GM11168 (cell line): Measurements from ENCODE around the gene MRTFB.

Experiments used
- in situ Hi-C: fragments of 300-500 bp; cut with MboI; formaldehyde crosslinking; loops from one replicate; pipeline ENCODE4 v1.12.0; 2022; ENCODE audit warnings: low sequenced_read_pairs; ENCODE audit not compliant: unreplicated experiment

MRTFB gene

GRCh38 chr16:14268073-14268472 is 197.0 kb downstream of the MRTFB start:
- in situ Hi-C loops: no loop called here

- in situ Hi-C loops: no loop called here
Observed at GRCh38 chr16:14275934-14276333, 204.8 kb downstream of the MRTFB start.

GRCh38 chr16:14278749-14279148 is 207.6 kb downstream of the MRTFB start:
- in situ Hi-C loops: no loop called here

GRCh38 chr16:14280541-14280940 is 209.4 kb downstream of the MRTFB start:
- in situ Hi-C loops: no loop called here

GRCh38 chr16:14283786-14284185 is 212.7 kb downstream of the MRTFB start:
- in situ Hi-C loops: no loop called here

- in situ Hi-C loops: no loop called here
Observed at GRCh38 chr16:14284371-14284770, 213.3 kb downstream of the MRTFB start.

- in situ Hi-C loops: no loop called here
Observed at GRCh38 chr16:14284930-14285512, 213.9 kb downstream of the MRTFB start.

GRCh38 chr16:14285513-14286367 is 214.6 kb downstream of the MRTFB start:
- in situ Hi-C loops: no loop called here

- in situ Hi-C loops: no loop called here
Observed at GRCh38 chr16:14286368-14287230, 215.5 kb downstream of the MRTFB start.

GRCh38 chr16:14289692-14290340 is 218.7 kb downstream of the MRTFB start:
- in situ Hi-C loops: no loop called here

GRCh38 chr16:14291286-14291685 is 220.2 kb downstream of the MRTFB start:
- in situ Hi-C loops: no loop called here

GRCh38 chr16:14292051-14292825 is 221.1 kb downstream of the MRTFB start:
- in situ Hi-C loops: no loop called here

- in situ Hi-C loops: no loop called here
Observed at GRCh38 chr16:14296663-14297062, 225.5 kb downstream of the MRTFB start.

- in situ Hi-C loops: no loop called here
Observed at GRCh38 chr16:14298374-14299122, 227.4 kb downstream of the MRTFB start.

- in situ Hi-C loops: loop anchor here (10.0 kb wide), 1 partner anchor 104 kb away; no protein-coding TSS in a partner anchor
Observed at GRCh38 chr16:14300705-14301168, 229.6 kb downstream of the MRTFB start.

- in situ Hi-C loops: loop anchor here (10.0 kb wide), 1 partner anchor 103 kb away; no protein-coding TSS in a partner anchor
Observed at GRCh38 chr16:14301169-14302030, 230.3 kb downstream of the MRTFB start.

GRCh38 chr16:14302031-14302398 is 230.9 kb downstream of the MRTFB start:
- in situ Hi-C loops: loop anchor here (10.0 kb wide), 1 partner anchor 103 kb away; no protein-coding TSS in a partner anchor
